SK-N-MC (cell line): Measurements from ENCODE around the gene BCAS3.

Source experiments
- EZH2 ChIP-seq: fragments of 200-600 bp; sonication (generic); IDR thresholded peaks from one replicate; pipeline ENCODE4 v1.6.1; 2017; ENCODE audit warnings: antibody characterized with exemption
- FOXP2 ChIP-seq: optimal IDR thresholded peaks from 2 replicates; pipeline ENCODE3; 2011; ENCODE audit warnings: mild to moderate bottlenecking, moderate library complexity; ENCODE audit not compliant: insufficient read depth; ENCODE audit errors: extremely low read length, control extremely low read depth

- TF ChIP-seq EZH2 = no peak
- TF ChIP-seq FOXP2 = no peak
Observed at GRCh38 chr17:61371179-61371578, 693.5 kb downstream of the BCAS3 start.
